CD4-positive, alpha-beta memory T cell (primary cell): ENCODE measurements around the gene TRIM75. TPM values are rescaled to one million over a fixed set of nuclear protein-coding genes. Genes with fewer than 3 reads are reported as not detected.
"Not testable (repeated sequence)": the region's sequence is repeated elsewhere in the genome, so short reads cannot be mapped to it uniquely, and the experiment has no call there.

Source experiments
- CTCF ChIA-PET: fragments of 350-600 bp; sonication (Branson Sonifier 250); formaldehyde crosslinking; loops from one replicate; lab custom pipeline; 2021; ENCODE audit warnings: inconsistent platforms; ENCODE audit not compliant: partially characterized antibody; lab: Charles Lee
- POLR2A ChIA-PET: fragments of 350-600 bp; sonication (Branson Sonifier 250); formaldehyde crosslinking; loops from one replicate; lab custom pipeline; 2021; ENCODE audit not compliant: partially characterized antibody; lab: Charles Lee
- DNase-seq, 5 donors: peaks; one replicate each; pipeline versions ENCODE4 v3.0.0 to v3.0.0-alpha.2; 2020 to 2022; ENCODE audit warnings: mixed read lengths in 1 of 5
- H3K27ac ChIP-seq: one replicate; pipeline ENCODE4 v1.7.0; 2013; ENCODE audit warnings: low read depth, low read length
- H3K27me3 ChIP-seq: 2 replicates; pipeline ENCODE4 v1.7.0; 2013; ENCODE audit warnings: mild to moderate bottlenecking, low read length, moderate library complexity; ENCODE audit not compliant: insufficient read depth
- H3K36me3 ChIP-seq: 2 replicates; pipeline ENCODE4 v1.7.0; 2013; ENCODE audit warnings: mild to moderate bottlenecking, low read length, moderate library complexity; ENCODE audit not compliant: insufficient read depth
- H3K4me1 ChIP-seq: 2 replicates; pipeline ENCODE4 v1.7.0; 2013; ENCODE audit warnings: mild to moderate bottlenecking, low read length, moderate library complexity; ENCODE audit not compliant: insufficient read depth
- H3K4me3 ChIP-seq, 2 donors: one replicate each; pipeline ENCODE4 v1.7.0; 2013; ENCODE audit warnings: low read length in 2 of 2, mild to moderate bottlenecking in 1 of 2
- H3K9me3 ChIP-seq, 2 donors: one replicate each; pipeline ENCODE4 v1.7.0; 2013; ENCODE audit warnings: low read length in 2 of 2, control low read depth in 1 of 2; ENCODE audit not compliant: control insufficient read depth in 1 of 2
- H3K27ac Mint-ChIP-seq, 7 donors: one replicate each; pipeline ENCODE4 v1.8.0; 2020 to 2021; ENCODE audit warnings: mixed read lengths in 7 of 7, mild to moderate bottlenecking in 6 of 7, inconsistent platforms in 3 of 7, moderate library complexity in 3 of 7
- H3K27me3 Mint-ChIP-seq, 2 donors: one replicate each; pipeline ENCODE4 v1.8.0; 2020 to 2021; ENCODE audit warnings: mixed read lengths in 2 of 2
- H3K36me3 Mint-ChIP-seq, 2 donors: one replicate each; pipeline ENCODE4 v1.8.0; 2020 to 2021; ENCODE audit warnings: mixed read lengths in 2 of 2, inconsistent platforms in 1 of 2, mild to moderate bottlenecking in 1 of 2
- H3K4me1 Mint-ChIP-seq, 4 donors: one replicate each; pipeline ENCODE4 v1.8.0; 2020 to 2021; ENCODE audit warnings: mixed read lengths in 4 of 4, mild to moderate bottlenecking in 1 of 4
- H3K4me3 Mint-ChIP-seq, 8 donors: one replicate each; pipeline ENCODE4 v1.8.0; 2020 to 2021; ENCODE audit warnings: mixed read lengths in 8 of 8, mild to moderate bottlenecking in 7 of 8, moderate library complexity in 6 of 8, inconsistent platforms in 3 of 8
- H3K9me3 Mint-ChIP-seq, 8 donors: one replicate each; pipeline ENCODE4 v1.8.0; 2020 to 2021; ENCODE audit warnings: mixed read lengths in 8 of 8, mild to moderate bottlenecking in 5 of 8, inconsistent platforms in 3 of 8, moderate library complexity in 1 of 8
- intact Hi-C: fragments of 100-400 bp; cut with micrococcal nuclease; formaldehyde crosslinking; loops from one replicate; pipeline ENCODE4 v1.15.1; 2023
- polyA plus RNA-seq, 2 donors: library from polyadenylated mRNA; unstranded; fragments of 300-500 nt; fragmentation: Illumina TruSeq; gene quantifications; one replicate each; pipeline ENCODE4 v1.2.3, GENCODE V29; 2021
- total RNA-seq, 2 experiments: library from RNA; stranded (reverse); gene quantifications; one replicate each; pipeline ENCODE4 v1.2.3, GENCODE V29; 2021

Gene TRIM75
- total and polyA plus RNA-seq, 4 experiments from 2014 or later, result not detected

DNA sequence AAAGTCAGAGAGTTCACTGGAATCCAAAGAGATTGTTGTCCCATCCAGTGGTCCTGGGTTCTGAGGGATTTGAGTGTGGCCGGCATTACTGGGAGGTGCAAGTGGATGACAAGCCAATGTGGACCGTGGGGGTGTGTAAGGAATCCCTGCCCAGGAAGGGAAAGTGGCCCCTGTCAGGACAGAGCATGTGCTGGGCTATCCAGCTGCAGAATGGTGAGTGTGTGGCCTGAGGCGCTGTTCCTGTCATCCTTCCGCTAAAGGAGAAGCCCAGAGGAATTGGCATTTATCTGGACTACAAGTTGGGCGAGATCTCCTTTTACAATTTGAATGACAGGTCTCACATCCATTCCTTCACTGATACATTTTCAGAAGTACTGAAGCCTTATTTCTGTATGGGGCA, 42.3 kb upstream of the TRIM75 start:
- Mint-ChIP-seq H3K27me3 (peaks cover 2% of the 10 kb centered on the region in 2 donors), H3K9me3 (peaks cover 0 to 3% (median 0%) of the 10 kb centered on the region in 8 donors), H3K4me3 (no peak overlapping the region), H3K27ac (no peak overlapping the region), H3K36me3 (no peaks in the 10 kb centered on the region), H3K4me1 (no peaks in the 10 kb centered on the region)
- H3K27me3 ChIP-seq, result no peaks in the 10 kb centered on the region
- no peaks in the 10 kb centered on the region for H3K36me3 ChIP-seq
- POLR2A ChIA-PET, result no interaction called here
- intact Hi-C loops, result no loop called here
- H3K4me3 ChIP-seq, result no peak overlapping the region
- no peak for DNase-seq
- H3K9me3 ChIP-seq, result no peaks in the 10 kb centered on the region
- CTCF ChIA-PET, result no interaction called here
- no peak overlapping the region for H3K27ac ChIP-seq
- H3K4me1 ChIP-seq, result no peaks in the 10 kb centered on the region

DNA sequence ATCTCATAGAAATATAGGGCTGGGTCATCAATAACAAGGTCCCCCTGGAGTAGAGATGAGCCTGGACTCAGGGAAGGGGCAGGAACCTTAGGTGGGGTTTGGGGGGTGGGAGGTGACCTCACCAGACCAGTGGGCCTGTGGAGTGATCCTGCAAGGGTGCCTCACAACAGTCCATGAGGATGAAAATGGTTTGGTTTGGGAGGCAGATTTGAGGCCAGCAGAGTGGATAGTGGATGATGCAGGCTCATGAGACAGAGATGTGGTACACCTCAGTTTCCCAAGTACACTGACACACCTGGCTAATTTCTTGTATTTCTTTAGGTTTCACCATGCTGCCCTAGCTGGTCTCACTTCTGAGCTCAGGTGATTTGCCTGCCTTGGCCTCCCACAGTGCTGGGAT, 40.0 kb upstream of the TRIM75 start:
- Histone ChIP-seq H3K4me3 (no peak overlapping the region), H3K27me3 (no peaks in the 10 kb centered on the region), H3K27ac (no peak overlapping the region), H3K4me1 (no peaks in the 10 kb centered on the region), H3K9me3 (no peaks in the 10 kb centered on the region), H3K36me3 (no peaks in the 10 kb centered on the region)
- Mint-ChIP-seq H3K36me3 (no peaks in the 10 kb centered on the region), H3K27ac (no peak overlapping the region), H3K27me3 (peaks cover 2% of the 10 kb centered on the region in 2 donors), H3K4me1 (no peaks in the 10 kb centered on the region), H3K4me3 (no peak overlapping the region), H3K9me3 (peaks cover 0 to 3% (median 0%) of the 10 kb centered on the region in 8 donors)
- no peak for DNase-seq
- ChIA-PET CTCF (no interaction called here), POLR2A (no interaction called here)
- intact Hi-C loops, result no loop called here

DNA sequence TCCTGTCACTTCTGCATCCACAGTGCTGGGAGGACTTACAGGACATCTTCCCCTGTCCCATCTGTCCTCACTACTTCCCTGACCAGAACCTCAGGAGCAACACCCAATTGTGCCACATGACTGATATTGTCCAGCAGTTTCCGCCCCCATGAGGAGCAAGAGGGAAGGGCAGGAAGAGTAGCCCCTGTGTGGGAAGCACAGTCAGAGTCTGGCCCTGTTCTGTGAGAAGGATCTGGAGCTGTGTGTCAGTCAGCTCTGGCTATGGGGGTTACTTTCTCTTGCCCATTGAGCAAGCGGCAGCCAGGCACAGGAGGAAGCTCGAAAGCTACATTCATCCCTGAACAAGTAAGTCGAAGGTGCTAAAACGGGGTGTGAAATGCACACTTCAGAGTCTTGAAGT, 36.7 kb upstream of the TRIM75 start:
- no peaks in the 10 kb centered on the region for H3K36me3 ChIP-seq
- no peaks in the 10 kb centered on the region for H3K27me3 ChIP-seq
- H3K4me3 Mint-ChIP-seq, result no peak overlapping the region
- DNase-seq, result no peak
- intact Hi-C loops, result no loop called here
- CTCF ChIA-PET, result no interaction called here
- H3K4me3 ChIP-seq, result no peak overlapping the region
- H3K36me3 Mint-ChIP-seq, result no peaks in the 10 kb centered on the region
- POLR2A ChIA-PET, result no interaction called here
- no peaks in the 10 kb centered on the region for H3K4me1 ChIP-seq
- H3K27ac Mint-ChIP-seq, result no peak overlapping the region
- peaks cover 0 to 3% (median 0%) of the 10 kb centered on the region in 8 donors for H3K9me3 Mint-ChIP-seq
- H3K9me3 ChIP-seq, result no peaks in the 10 kb centered on the region
- H3K27ac ChIP-seq, result no peak overlapping the region
- H3K27me3 Mint-ChIP-seq, result peaks cover 2 to 3% of the 10 kb centered on the region in 2 donors
- H3K4me1 Mint-ChIP-seq, result no peaks in the 10 kb centered on the region

DNA sequence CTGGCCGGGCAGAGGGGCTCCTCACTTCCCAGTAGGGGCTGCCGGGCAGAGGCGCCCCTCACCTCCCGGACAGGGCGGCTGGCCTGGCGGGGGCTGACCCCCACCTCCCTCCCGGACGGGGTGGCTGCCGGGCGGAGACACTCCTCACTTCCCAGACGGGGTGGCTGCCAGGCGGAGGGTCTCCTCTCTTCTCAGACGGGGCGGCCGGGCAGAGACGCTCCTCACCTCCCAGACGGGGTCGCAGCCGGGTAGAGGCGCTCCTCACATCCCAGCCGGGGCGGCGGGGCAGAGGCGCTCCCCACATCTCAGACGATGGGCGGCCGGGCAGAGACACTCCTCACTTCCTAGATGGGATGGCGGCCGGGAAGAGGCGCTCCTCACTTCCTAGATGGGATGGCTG, 33.7 kb upstream of the TRIM75 start:
- H3K9me3 Mint-ChIP-seq, CTCF ChIA-PET, H3K27ac Mint-ChIP-seq, H3K36me3 ChIP-seq, H3K36me3 Mint-ChIP-seq, intact Hi-C loops, H3K9me3 ChIP-seq, H3K4me1 ChIP-seq, H3K4me3 Mint-ChIP-seq, H3K27me3 ChIP-seq, H3K27ac ChIP-seq, DNase-seq, POLR2A ChIA-PET, H3K27me3 Mint-ChIP-seq, H3K4me1 Mint-ChIP-seq, H3K4me3 ChIP-seq: not testable (repeated sequence)

DNA sequence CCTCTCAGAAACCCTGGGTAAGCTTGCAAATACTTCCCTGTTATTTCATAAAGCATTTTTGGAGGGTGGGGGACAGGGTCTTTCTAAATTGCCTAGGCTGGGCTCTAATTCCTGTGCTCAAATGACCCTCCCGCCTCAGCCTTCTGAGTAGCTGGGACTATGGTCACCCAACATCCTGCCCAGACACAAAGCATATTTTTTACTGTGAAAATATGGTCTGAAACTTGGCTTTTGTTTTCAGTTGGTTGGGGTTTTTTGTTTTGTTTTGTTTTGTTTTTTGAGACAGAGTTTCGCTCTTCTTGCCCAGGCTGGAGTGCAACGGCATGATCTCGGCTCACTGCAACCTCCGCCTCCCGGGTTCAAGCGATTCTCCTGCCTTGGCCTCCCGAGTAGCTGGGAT, 27.9 kb upstream of the TRIM75 start:
- H3K27ac ChIP-seq, H3K36me3 Mint-ChIP-seq, H3K36me3 ChIP-seq, DNase-seq, H3K27ac Mint-ChIP-seq, POLR2A ChIA-PET, H3K4me1 ChIP-seq, H3K4me3 ChIP-seq, H3K4me3 Mint-ChIP-seq, H3K27me3 Mint-ChIP-seq, H3K9me3 Mint-ChIP-seq, intact Hi-C loops, H3K4me1 Mint-ChIP-seq, H3K27me3 ChIP-seq, CTCF ChIA-PET, H3K9me3 ChIP-seq: not testable (repeated sequence)

DNA sequence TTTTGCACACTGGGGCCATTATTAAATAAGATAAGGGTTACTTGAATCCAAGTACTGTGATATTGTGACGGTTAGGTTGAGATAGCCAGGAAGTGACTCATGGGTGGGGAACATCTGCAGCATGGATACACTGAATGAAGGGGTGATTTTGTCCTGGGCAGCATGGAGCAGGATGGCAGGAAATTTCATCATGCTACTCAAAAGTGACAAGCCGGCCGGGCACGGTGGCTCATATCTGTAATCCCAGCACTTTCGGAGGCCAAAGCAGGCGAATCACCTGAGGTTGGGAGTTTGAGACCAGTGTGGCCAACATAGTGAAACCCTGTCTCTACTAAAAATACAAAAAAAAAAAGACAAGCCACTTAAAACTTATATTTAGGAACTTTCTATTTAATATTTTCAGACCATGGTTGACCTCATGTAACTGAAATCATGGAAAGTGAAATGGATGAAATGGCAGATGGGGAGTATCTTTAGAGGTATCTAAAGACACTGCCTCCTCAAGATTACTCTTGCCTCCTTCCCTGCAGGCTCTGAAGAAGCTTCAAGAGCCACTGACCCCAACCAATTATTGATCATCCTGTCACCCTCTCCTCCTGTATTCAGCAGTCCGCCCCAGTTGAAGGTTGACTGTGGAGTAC, 25.8 kb upstream of the TRIM75 start:
- Mint-ChIP-seq H3K4me1 (no peaks in the 10 kb centered on the region), H3K4me3 (no peak overlapping the region), H3K27me3 (peaks cover 2 to 3% of the 10 kb centered on the region in 2 donors), H3K36me3 (no peaks in the 10 kb centered on the region), H3K9me3 (no peaks in the 10 kb centered on the region), H3K27ac (no peak overlapping the region)
- ChIA-PET CTCF (no interaction called here), POLR2A (no interaction called here)
- H3K27me3 ChIP-seq, result no peaks in the 10 kb centered on the region
- DNase-seq, result no peak
- no peaks in the 10 kb centered on the region for H3K9me3 ChIP-seq
- no peaks in the 10 kb centered on the region for H3K36me3 ChIP-seq
- no peak overlapping the region for H3K27ac ChIP-seq
- H3K4me3 ChIP-seq, result no peak overlapping the region
- H3K4me1 ChIP-seq, result no peaks in the 10 kb centered on the region
- intact Hi-C loops, result no loop called here

DNA sequence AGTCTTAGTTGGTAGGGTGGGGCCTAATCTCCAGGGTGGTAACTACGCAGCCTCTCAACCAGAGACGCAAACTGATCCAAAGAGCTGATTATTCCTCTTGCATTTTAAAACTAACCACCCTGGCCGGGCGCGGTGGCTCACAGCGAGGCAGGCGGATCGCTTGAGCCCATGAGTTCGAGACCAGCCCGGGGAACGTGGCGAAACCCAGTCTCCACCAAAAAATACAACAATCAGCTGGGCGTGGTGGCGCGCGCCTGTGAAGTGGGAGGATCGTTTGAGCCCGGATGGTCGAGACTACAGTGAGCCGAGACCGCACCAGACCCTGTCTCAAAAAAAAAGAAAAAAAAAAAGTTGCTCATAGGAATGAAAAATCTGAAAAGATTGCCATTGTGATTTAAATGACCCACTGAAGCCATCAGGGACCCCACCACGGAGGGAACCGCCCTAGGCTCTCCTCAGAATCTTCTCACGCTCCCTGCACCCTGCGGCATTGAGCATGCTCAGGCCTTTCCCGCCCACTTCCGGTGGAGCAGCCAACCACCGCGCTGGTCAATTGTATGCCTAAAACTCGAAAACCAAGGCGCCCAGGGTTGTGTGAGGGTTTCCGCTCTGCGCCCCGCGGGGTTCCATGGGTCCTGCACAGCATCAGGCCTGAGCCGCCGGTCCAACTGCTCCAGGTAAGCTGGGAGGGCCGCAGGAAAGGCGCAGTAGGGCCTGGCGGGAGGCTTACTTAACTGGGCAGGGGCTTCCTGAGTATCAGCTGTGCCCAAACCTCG, 22.0 kb upstream of the TRIM75 start, which contains the start of gene TRIM60:
TSS of gene TRIM60 (plus strand) at position 564 of the 776 bp plus-strand sequence. CDS start 8,074 bp downstream, outside the sequence.
- Mint-ChIP-seq H3K27ac (no peak within 1 kb of the TSS), H3K4me1 (no peaks in the 10 kb centered on the region), H3K4me3 (no peak within 1 kb of the TSS), H3K36me3 (no peaks in the 10 kb centered on the region), H3K27me3 (peaks cover 2 to 3% of the 10 kb centered on the region in 2 donors), H3K9me3 (no peaks in the 10 kb centered on the region)
- Histone ChIP-seq H3K9me3 (no peaks in the 10 kb centered on the region), H3K27me3 (no peaks in the 10 kb centered on the region), H3K4me3 (no peak within 1 kb of the TSS), H3K36me3 (no peaks in the 10 kb centered on the region), H3K4me1 (no peaks in the 10 kb centered on the region), H3K27ac (no peak within 1 kb of the TSS)
- intact Hi-C loops, result no loop called here
- no peak for DNase-seq
- ChIA-PET CTCF (no interaction called here), POLR2A (no interaction called here)
